ENCODE measurements around the gene PRPH2. TPM values are rescaled to one million over a fixed set of nuclear protein-coding genes. Genes with fewer than 3 reads are reported as not detected.
A peak's percentile ranks its signal among the peaks of the same experiment; 100 is the strongest.
"Not testable (repeated sequence)": the region's sequence is repeated elsewhere in the genome, so short reads cannot be mapped to it uniquely, and the experiment has no call there.

PRPH2 gene
- total and polyA plus RNA-seq, 2 of the 13 experiments (the other 11 are each of a cell fraction or from before 2014, with no cell fraction given) = 0.03 to 0.04 TPM

DNA sequence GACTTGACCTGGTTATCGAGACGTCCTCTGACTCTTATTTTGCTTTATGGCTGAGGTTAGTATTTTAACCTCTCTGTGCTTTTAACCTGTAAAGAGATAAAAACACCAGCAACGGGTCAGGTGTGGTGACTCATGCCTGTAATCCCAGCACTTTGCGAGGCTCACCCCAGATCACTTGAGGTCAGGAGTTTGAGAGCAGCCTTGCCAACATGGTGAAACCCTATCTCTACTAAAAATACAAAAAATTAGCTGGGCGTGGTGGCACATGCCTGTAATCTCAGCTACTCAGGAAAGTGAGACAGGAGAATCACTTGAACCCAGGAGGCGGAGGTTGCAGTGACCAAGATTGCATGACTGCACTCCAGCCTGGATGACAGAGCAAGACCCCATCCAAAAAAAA, 48.0 kb downstream of the PRPH2 start:
- H3K79me2 ChIP-seq (ENCODE audit: insufficient read depth, low read length); H4K20me1 ChIP-seq (ENCODE audit: insufficient read depth, low read length); H3K27ac ChIP-seq (ENCODE audit: extremely low read length, insufficient read depth, low read length); DNase-seq (ENCODE audit: low spot score); H3K4me3 ChIP-seq (replicated peaks in 1 of 3; ENCODE audit: insufficient read depth in 1 of 3, low read depth in 2 of 3, low read length in 3 of 3); H3K27me3 ChIP-seq (ENCODE audit: control insufficient read depth in 1 of 2, insufficient read depth in 2 of 2, low read length in 2 of 2); H2AFZ ChIP-seq (ENCODE audit: low read length); in situ Hi-C loops (cut with HindIII; ENCODE audit: extremely low pct_ligation_motif_present, low pct_unique_long_range_greater_than_20kb); FAIRE-seq; H3K4me1 ChIP-seq (ENCODE audit: insufficient read depth, low read length); H3K9me3 ChIP-seq (ENCODE audit: low read length); H3K4me2 ChIP-seq (ENCODE audit: low read depth, low read length); CTCF ChIA-PET (ENCODE audit: low intra/inter-chr PET ratio, low total read pairs); BruUV-seq (replicated peaks); intact Hi-C loops (cut with micrococcal nuclease; ENCODE audit: unreplicated experiment); ATAC-seq; H3K9ac ChIP-seq (ENCODE audit: insufficient read depth, low read depth, low read length): not testable (repeated sequence)
- 95% methylated on average over 6 of the region's 6 CpGs for WGBS (ENCODE audit: low lambda C conversion rate)
- POLR2A ChIA-PET = interaction anchor here (1.2 kb wide), 1 partner anchor 205 kb away, joined by 3 read pairs; the partner anchor contains the start of gene RPL7L1
- TF ChIP-seq, protein P1, sequence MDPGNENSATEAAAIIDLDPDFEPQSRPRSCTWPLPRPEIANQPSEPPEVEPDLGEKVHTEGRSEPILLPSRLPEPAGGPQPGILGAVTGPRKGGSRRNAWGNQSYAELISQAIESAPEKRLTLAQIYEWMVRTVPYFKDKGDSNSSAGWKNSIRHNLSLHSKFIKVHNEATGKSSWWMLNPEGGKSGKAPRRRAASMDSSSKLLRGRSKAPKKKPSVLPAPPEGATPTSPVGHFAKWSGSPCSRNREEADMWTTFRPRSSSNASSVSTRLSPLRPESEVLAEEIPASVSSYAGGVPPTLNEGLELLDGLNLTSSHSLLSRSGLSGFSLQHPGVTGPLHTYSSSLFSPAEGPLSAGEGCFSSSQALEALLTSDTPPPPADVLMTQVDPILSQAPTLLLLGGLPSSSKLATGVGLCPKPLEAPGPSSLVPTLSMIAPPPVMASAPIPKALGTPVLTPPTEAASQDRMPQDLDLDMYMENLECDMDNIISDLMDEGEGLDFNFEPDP (CRISPR knock-in tag; conservative IDR thresholded peaks at IDR 0.05) = 0 out of 2 replicates have a peak, but pooled peaks have one; percentile 31
- peaks cover 40 to 93% of the 10 kb centered on the region in 2 experiments for H3K36me3 ChIP-seq (replicated peaks in 1 of 2; ENCODE audit: control insufficient read depth in 1 of 2, insufficient read depth in 2 of 2, low read length in 2 of 2)

DNA sequence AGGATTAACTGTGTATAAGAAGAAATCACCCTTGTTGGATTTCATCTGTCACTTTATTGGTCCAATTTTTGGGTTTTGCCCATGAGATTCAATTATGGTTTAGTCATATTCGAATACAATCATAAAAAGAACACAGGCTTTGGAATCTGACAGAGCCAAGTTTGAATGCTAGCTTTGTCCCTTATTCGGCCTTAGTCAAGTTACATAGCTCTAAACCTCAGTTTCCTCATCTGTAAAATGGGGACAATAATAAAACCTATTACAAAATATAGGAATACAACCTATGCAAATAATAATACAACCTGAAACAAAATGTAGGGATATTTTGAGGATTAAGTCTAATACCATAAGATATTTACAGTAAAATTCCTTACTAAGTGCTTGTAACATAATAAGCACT, 57.7 kb downstream of the PRPH2 start:
- no peak for FAIRE-seq
- H3K27ac ChIP-seq (ENCODE audit: extremely low read length, insufficient read depth, low read length) = no peak overlapping the region
- no peaks in the 10 kb centered on the region for H3K79me2 ChIP-seq (ENCODE audit: insufficient read depth, low read length)
- H2AFZ ChIP-seq (ENCODE audit: low read length) = no peak overlapping the region
- H3K36me3 ChIP-seq (replicated peaks in 1 of 2; ENCODE audit: control insufficient read depth in 1 of 2, insufficient read depth in 2 of 2, low read length in 2 of 2) = peaks cover 14 to 68% of the 10 kb centered on the region in 2 experiments
- intact Hi-C loops (cut with micrococcal nuclease; ENCODE audit: unreplicated experiment) = no loop called here
- H3K4me2 ChIP-seq (ENCODE audit: low read depth, low read length) = no peak overlapping the region
- no peaks in the 10 kb centered on the region for H3K9me3 ChIP-seq (ENCODE audit: low read length)
- no peak overlapping the region for H3K9ac ChIP-seq (ENCODE audit: insufficient read depth, low read depth, low read length)
- in situ Hi-C loops (cut with HindIII; ENCODE audit: extremely low pct_ligation_motif_present, low pct_unique_long_range_greater_than_20kb) = loop anchor here (5.0 kb wide), 2 partner anchors 63 to 213 kb away; partner anchors contain the start of gene RPL7L1
- ATAC-seq = no peak
- no peak overlapping the region for H3K4me3 ChIP-seq (replicated peaks in 1 of 3; ENCODE audit: insufficient read depth in 1 of 3, low read depth in 2 of 3, low read length in 3 of 3)
- CTCF ChIA-PET (ENCODE audit: low intra/inter-chr PET ratio, low total read pairs) = no interaction called here
- WGBS (ENCODE audit: low lambda C conversion rate) = 94% methylated on average over 2 of the region's 2 CpGs
- no peaks in the 10 kb centered on the region for H3K27me3 ChIP-seq (ENCODE audit: control insufficient read depth in 1 of 2, insufficient read depth in 2 of 2, low read length in 2 of 2)
- no TSS peak for BruUV-seq (replicated peaks)
- no peak for DNase-seq (ENCODE audit: low spot score)
- no peaks in the 10 kb centered on the region for H3K4me1 ChIP-seq (ENCODE audit: insufficient read depth, low read length)
- POLR2A ChIA-PET = interaction anchor here (1.1 kb wide), 1 partner anchor 215 kb away, joined by 3 read pairs; the partner anchor contains the start of gene RPL7L1
- TF ChIP-seq ZNF629 (CRISPR knock-in tag; conservative IDR thresholded peaks at IDR 0.05) = peak; percentile 85
- no peak for TF ChIP-seq YEATS4 (CRISPR knock-in tag; IDR thresholded peaks at IDR 0.05; ENCODE audit: borderline replicate concordance)
- no peaks in the 10 kb centered on the region for H4K20me1 ChIP-seq (ENCODE audit: insufficient read depth, low read length)
